Cardiac ventricle fibroblast (primary cell): ENCODE measurements around the gene SHANK1. TPM values are rescaled to one million over a fixed set of nuclear protein-coding genes. Genes with fewer than 3 reads are reported as not detected.

Experiments
- total RNA-seq: library from RNA; depleted of rRNA; stranded (reverse); fragments of >200 nt; gene quantifications from 2 replicates; pipeline ENCODE4 v1.2.3, GENCODE V29; 2015

Gene SHANK1
- total RNA-seq: 1.1 and 4.7 TPM in 2 replicates

GRCh38 chr19:50719566-50719965 is at the start of gene SHANK1:
SHANK1 (minus strand) TSS chr19:50719802; CDS start chr19:50716919, 2,883 bp downstream.

DNA sequence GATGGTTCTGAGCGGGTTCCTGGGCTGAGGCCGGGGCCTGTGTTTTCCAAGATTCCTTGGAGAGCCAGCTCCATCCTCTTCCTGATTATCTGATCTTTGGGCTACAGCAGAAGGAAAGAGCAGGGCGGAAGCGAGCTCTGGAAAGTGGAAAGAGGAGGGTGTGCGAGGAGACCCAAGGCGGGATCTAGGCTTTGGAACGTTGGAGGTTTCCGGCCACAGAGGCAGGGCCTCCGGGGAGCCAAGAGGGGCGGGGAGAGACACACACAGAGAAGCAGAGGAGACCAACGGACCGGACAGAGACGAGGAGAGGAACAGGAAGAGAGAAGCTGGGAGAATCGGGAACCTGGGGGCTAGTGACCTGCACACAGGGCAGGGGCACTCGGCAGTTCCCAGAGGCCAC is 3.5 kb upstream of the SHANK1 start, which contains the start of gene CLEC11A:
Gene CLEC11A (plus strand): TSS at position 296 of the 400 bp plus-strand sequence. CDS start 162 bp downstream, outside the sequence.

DNA sequence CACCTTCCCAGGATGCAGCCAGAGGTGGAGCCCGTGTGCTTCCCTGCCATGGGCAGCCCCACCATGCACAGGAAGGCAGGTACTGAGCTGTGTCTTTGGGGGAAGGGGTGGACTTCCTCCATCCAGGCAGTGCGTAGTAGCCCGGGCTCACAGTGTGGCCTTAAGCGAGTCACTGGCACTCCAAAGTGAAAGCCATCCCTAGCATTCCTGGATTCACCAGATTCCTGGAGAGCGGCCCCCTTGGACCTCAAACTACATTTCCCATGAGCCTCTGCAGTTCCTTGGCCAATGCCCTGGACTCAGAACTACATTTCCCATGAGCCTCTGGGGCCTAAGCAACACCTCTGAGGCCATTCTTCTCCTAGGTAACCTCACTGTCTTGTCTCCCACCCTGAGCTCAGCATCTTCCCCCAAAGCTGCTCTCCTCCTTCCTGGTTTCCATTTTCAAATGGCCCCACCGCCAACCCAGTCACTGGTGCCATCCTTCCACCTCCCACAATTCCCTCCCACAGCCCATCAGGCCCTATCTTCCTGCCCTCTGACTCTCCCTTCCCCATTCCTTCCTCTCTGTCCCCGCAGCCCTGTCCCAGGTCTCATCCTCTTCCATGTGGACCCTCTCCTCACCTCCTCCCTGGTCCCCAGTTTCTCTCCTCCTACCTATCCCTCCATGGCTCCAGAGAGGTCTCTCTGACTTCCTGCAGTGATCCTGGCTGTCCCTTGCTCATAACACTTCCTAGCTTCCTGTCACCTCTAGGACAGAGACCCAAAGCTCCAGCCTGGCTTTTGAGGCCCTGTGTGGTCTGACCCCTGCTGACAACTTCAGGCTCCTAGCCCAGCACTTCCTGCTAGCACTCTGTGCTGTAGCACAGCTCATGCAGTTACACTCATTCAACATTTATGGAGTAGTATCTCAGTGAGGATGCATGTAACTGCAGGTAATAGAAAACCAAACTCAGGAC is 69.9 kb downstream of the SHANK1 start, which contains the start of gene C19orf81:
Gene C19orf81 (plus strand): TSS at position 13 of the 959 bp plus-strand sequence. CDS start 0 bp downstream, at position 13.

DNA sequence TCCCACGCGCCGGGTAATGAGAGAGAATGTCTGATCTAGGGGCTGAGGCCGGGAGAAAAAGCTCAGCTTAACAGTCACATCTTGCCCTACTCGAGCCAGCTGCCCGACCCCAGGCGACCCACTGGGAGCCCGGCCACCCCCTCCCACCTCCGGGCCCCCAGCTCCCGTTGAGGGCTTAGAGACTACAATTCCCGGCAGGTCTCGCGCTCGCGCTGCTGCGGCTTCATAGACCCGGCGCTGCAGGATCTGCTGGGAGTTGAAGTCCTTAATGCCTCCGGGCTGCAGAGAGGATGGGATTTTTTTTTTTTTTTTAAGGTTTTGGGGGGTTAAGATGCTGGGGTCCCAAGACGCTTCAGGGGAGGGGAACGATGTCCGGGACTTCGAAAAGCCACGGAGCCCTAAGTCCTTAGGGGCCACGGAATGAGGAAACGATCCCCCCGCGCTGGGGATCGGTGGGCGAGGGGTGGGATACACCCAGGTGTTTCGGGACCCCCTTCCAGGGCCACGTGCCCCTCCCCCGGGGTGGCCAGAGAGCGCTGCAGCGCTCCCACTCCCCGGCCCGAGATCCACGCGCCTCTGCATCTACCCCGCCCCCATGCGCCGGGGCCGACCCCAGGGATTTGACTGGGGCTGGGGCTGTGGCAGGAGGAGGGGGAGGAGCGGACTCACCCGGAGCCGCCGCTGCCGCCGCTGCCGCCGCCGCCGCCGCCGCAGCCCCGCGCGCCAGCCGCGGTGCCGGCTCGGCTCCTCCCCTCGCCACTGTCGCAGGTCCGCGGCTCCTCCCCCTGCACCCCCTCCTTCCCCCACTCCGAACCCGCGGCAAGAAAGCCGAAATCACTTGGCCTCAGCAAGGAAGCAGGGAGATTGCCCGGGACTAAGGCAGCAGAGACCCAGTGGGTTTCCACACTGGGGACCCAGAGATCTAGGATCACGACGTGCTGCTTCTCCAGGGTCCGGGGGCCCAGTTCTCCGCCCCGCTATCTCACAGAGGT is 80.2 kb downstream of the SHANK1 start, which contains the start of gene SYT3:
Gene SYT3 (minus strand): TSS at position 761 of the 992 bp plus-strand sequence. CDS start 2,470 bp downstream, outside the sequence.

Other genes with a start within 250 kb of the SHANK1 start
- gene EMC10, start 243.3 kb downstream of the SHANK1 start, total RNA-seq: 72.9 and 77.7 TPM in 2 replicates
- gene GARIN5A, start 243.0 kb downstream of the SHANK1 start, total RNA-seq: 0.44 and 1.7 TPM in 2 replicates
- gene JOSD2, start 208.6 kb downstream of the SHANK1 start, total RNA-seq: 45.0 and 51.3 TPM in 2 replicates
- not detected in 2 replicates for gene ASPDH, start 205.9 kb downstream of the SHANK1 start, total RNA-seq
- 0.06 TPM in 1 of 2 replicates, not detected in the other for gene LRRC4B, start 151.4 kb downstream of the SHANK1 start, total RNA-seq
- 0.05 and 0.19 TPM in 2 replicates for gene SYT3, start 79.9 kb downstream of the SHANK1 start, total RNA-seq
- gene C19orf81, start 70.4 kb downstream of the SHANK1 start, total RNA-seq: not detected in 2 replicates
- 288 and 306 TPM in 2 replicates for gene CLEC11A, start 3.6 kb upstream of the SHANK1 start, total RNA-seq
- not detected in 2 replicates for gene GPR32, start 50.7 kb upstream of the SHANK1 start, total RNA-seq
- not detected in 2 replicates for gene ACP4, start 70.6 kb upstream of the SHANK1 start, total RNA-seq
- not detected in 2 replicates for gene KLK1, start 104.0 kb upstream of the SHANK1 start, total RNA-seq
- not detected in 2 replicates for gene KLK15, start 113.8 kb upstream of the SHANK1 start, total RNA-seq
- gene KLK3, start 135.1 kb upstream of the SHANK1 start, total RNA-seq: not detected in 2 replicates
- gene KLK2, start 153.6 kb upstream of the SHANK1 start, total RNA-seq: not detected in 2 replicates
- not detected in 2 replicates for gene KLK4, start 191.6 kb upstream of the SHANK1 start, total RNA-seq
- gene KLK5, start 233.2 kb upstream of the SHANK1 start, total RNA-seq: not detected in 2 replicates
- not detected in 2 replicates for gene KLK6, start 249.8 kb upstream of the SHANK1 start, total RNA-seq